Kidney epithelial cell (primary cell): ENCODE results near the gene DNAJB14. TPM values are rescaled to one million over a fixed set of nuclear protein-coding genes. Genes with fewer than 3 reads are reported as not detected.

Experiments
- DNase-seq: peaks from one replicate; pipeline ENCODE4 v3.0.0-alpha.2; 2010; ENCODE audit warnings: low read depth
- H3K27me3 ChIP-seq: 2 replicates; pipeline ENCODE4 v1.6.0; 2011; ENCODE audit warnings: low read length; ENCODE audit not compliant: control insufficient read depth, insufficient read depth
- H3K36me3 ChIP-seq: 2 replicates; pipeline ENCODE4 v1.5.1; 2011; ENCODE audit warnings: low read length; ENCODE audit not compliant: control insufficient read depth, insufficient read depth
- H3K4me3 ChIP-seq: 2 replicates; pipeline ENCODE4 v1.5.1; 2011; ENCODE audit warnings: low read depth, mild to moderate bottlenecking, control low read depth, low read length
- CTCF ChIP-seq: IDR thresholded peaks from 2 replicates; pipeline ENCODE4 v1.5.1; 2011; ENCODE audit warnings: mild to moderate bottlenecking, moderate library complexity, low read length, control low read depth, inconsistent platforms; ENCODE audit not compliant: insufficient read depth, poor library complexity, severe bottlenecking
- total RNA-seq: library from RNA; depleted of rRNA; stranded (reverse); fragments of >200 nt; gene quantifications from 2 replicates; pipeline ENCODE4 v1.2.3, GENCODE V29; 2015

The DNAJB14 gene
- total RNA-seq, 1 donor from 2014 or later: 20.6 TPM

- DNase-seq: no peak
- H3K27me3 ChIP-seq: no peaks in the 10 kb centered on the region
- TF ChIP-seq CTCF: no peak
- no peak overlapping the region for H3K4me3 ChIP-seq
- no peaks in the 10 kb centered on the region for H3K36me3 ChIP-seq
These were observed 97.8 kb downstream of the DNAJB14 start for GRCh38 chr4:99848591-99849001.

- no peak for DNase-seq
- Histone ChIP-seq H3K36me3 (no peaks in the 10 kb centered on the region), H3K27me3 (no peaks in the 10 kb centered on the region), H3K4me3 (no peak overlapping the region)
- TF ChIP-seq CTCF: no peak
These were observed 98.9 kb downstream of the DNAJB14 start for GRCh38 chr4:99847362-99847976.

- no peaks in the 10 kb centered on the region for H3K36me3 ChIP-seq
- no peak for TF ChIP-seq CTCF
These were observed 99.5 kb downstream of the DNAJB14 start for GRCh38 chr4:99846891-99847290.

More at GRCh38 chr4:99846891-99847290, 99.5 kb downstream of the DNAJB14 start:
- Histone ChIP-seq H3K27me3 (no peaks in the 10 kb centered on the region), H3K4me3 (no peak overlapping the region)
- DNase-seq: no peak

Other genes with a start within 250 kb of the DNAJB14 start
- gene DAPP1, start 129.8 kb downstream of the DNAJB14 start, total RNA-seq: 25.7 and 29.0 TPM in 2 replicates
- 60.7 and 71.4 TPM in 2 replicates for gene LAMTOR3, start 52.2 kb downstream of the DNAJB14 start, total RNA-seq
- gene H2AZ1, start 3.7 kb upstream of the DNAJB14 start, total RNA-seq: 254 and 388 TPM in 2 replicates
- gene DDIT4L, start 243.8 kb upstream of the DNAJB14 start, total RNA-seq: 0.68 and 1.3 TPM in 2 replicates